HG02642 (cell line): ENCODE results near the gene MRPS10.

Experiments used
- ATAC-seq: cut with Tn5 transposase; IDR thresholded peaks from one replicate; pipeline ENCODE4 v1.9.1; 2021; ENCODE audit warnings: mild to moderate bottlenecking; ENCODE audit not compliant: unreplicated experiment, poor library complexity

The MRPS10 gene

GRCh38 chr6:42217519-42218367 lies at the start of gene MRPS10:
MRPS10 (minus strand) TSS chr6:42217861; CDS start chr6:42217849, 12 bp downstream.
- peak; percentile 94 for ATAC-seq

- ATAC-seq: no peak
Measured at GRCh38 chr6:42266538-42266937, 48.9 kb upstream of the MRPS10 start.

GRCh38 chr6:42264852-42265390 lies 47.3 kb upstream of the MRPS10 start:
- ATAC-seq: no peak

- ATAC-seq: no peak
Measured at GRCh38 chr6:42264162-42264851, 46.6 kb upstream of the MRPS10 start.

- ATAC-seq: no peak
Measured at GRCh38 chr6:42263165-42263728, 45.6 kb upstream of the MRPS10 start.

- no peak for ATAC-seq
Measured at GRCh38 chr6:42260972-42261371, 43.3 kb upstream of the MRPS10 start.

GRCh38 chr6:42260396-42260888 lies 42.8 kb upstream of the MRPS10 start:
- ATAC-seq: no peak

GRCh38 chr6:42259841-42260395 lies 42.3 kb upstream of the MRPS10 start:
- ATAC-seq: no peak

GRCh38 chr6:42259286-42259685 lies 41.6 kb upstream of the MRPS10 start:
- no peak for ATAC-seq

GRCh38 chr6:42257614-42258013 lies 40.0 kb upstream of the MRPS10 start:
- ATAC-seq: no peak

- ATAC-seq: no peak
Measured at GRCh38 chr6:42257063-42257462, 39.4 kb upstream of the MRPS10 start.

GRCh38 chr6:42255050-42255449 lies 37.4 kb upstream of the MRPS10 start:
- ATAC-seq: no peak

- no peak for ATAC-seq
Measured at GRCh38 chr6:42254505-42254904, 36.8 kb upstream of the MRPS10 start.

- ATAC-seq: no peak
Measured at GRCh38 chr6:42251911-42252637, 34.4 kb upstream of the MRPS10 start.

- ATAC-seq: no peak
Measured at GRCh38 chr6:42251500-42251899, 33.8 kb upstream of the MRPS10 start.

GRCh38 chr6:42250274-42250931 lies 32.7 kb upstream of the MRPS10 start:
- ATAC-seq: no peak

- no peak for ATAC-seq
Measured at GRCh38 chr6:42249279-42249678, 31.6 kb upstream of the MRPS10 start.

- ATAC-seq: no peak
Measured at GRCh38 chr6:42243046-42243445, 25.4 kb upstream of the MRPS10 start.

- ATAC-seq: no peak
Measured at GRCh38 chr6:42241915-42242314, 24.3 kb upstream of the MRPS10 start.
